Pons (tissue), 1 donor: ENCODE results near the gene UBE3A.

ENCODE experiments used
- DNase-seq: peaks from one replicate; pipeline ENCODE4 v3.0.0-alpha.2; 2016; ENCODE audit warnings: low spot score

UBE3A gene

GRCh38 chr15:25402342-25402741 lies 36.5 kb downstream of the UBE3A start:
- DNase-seq: no peak

- no peak for DNase-seq
Measured at GRCh38 chr15:25401501-25401900, 37.3 kb downstream of the UBE3A start.

- no peak for DNase-seq
Measured at GRCh38 chr15:25397100-25397499, 41.7 kb downstream of the UBE3A start.

GRCh38 chr15:25394898-25395297 lies 43.9 kb downstream of the UBE3A start:
- DNase-seq: no peak

GRCh38 chr15:25392806-25393205 lies 46.0 kb downstream of the UBE3A start:
- DNase-seq: no peak

GRCh38 chr15:25391971-25392721 lies 46.7 kb downstream of the UBE3A start:
- no peak for DNase-seq

GRCh38 chr15:25385986-25386385 lies 52.8 kb downstream of the UBE3A start:
- DNase-seq: no peak

- DNase-seq: no peak
Measured at GRCh38 chr15:25381579-25381978, 57.2 kb downstream of the UBE3A start.

- DNase-seq: no peak
Measured at GRCh38 chr15:25378501-25378901, 60.3 kb downstream of the UBE3A start.

GRCh38 chr15:25375557-25375956 lies 63.3 kb downstream of the UBE3A start:
- no peak for DNase-seq

GRCh38 chr15:25374143-25374542 lies 64.7 kb downstream of the UBE3A start:
- DNase-seq: no peak

GRCh38 chr15:25372298-25372697 lies 66.5 kb downstream of the UBE3A start:
- DNase-seq: no peak

- DNase-seq: no peak
Measured at GRCh38 chr15:25368850-25369249, 70.0 kb downstream of the UBE3A start.

- no peak for DNase-seq
Measured at GRCh38 chr15:25366058-25366457, 72.8 kb downstream of the UBE3A start.

GRCh38 chr15:25362545-25362944 lies 76.3 kb downstream of the UBE3A start:
- no peak for DNase-seq

- DNase-seq: no peak
Measured at GRCh38 chr15:25347707-25348106, 91.1 kb downstream of the UBE3A start.

GRCh38 chr15:25346371-25346770 lies 92.5 kb downstream of the UBE3A start:
- DNase-seq: no peak

GRCh38 chr15:25345943-25346342 lies 92.9 kb downstream of the UBE3A start:
- DNase-seq: peak; percentile 34

GRCh38 chr15:25342629-25343028 lies 96.2 kb downstream of the UBE3A start:
- no peak for DNase-seq

- DNase-seq: no peak
Measured at GRCh38 chr15:25339431-25339830, 99.4 kb downstream of the UBE3A start.

GRCh38 chr15:25335279-25335678 lies 103.5 kb downstream of the UBE3A start:
- DNase-seq: no peak

- no peak for DNase-seq
Measured at GRCh38 chr15:25333049-25333448, 105.8 kb downstream of the UBE3A start.

GRCh38 chr15:25332306-25332705 lies 106.5 kb downstream of the UBE3A start:
- no peak for DNase-seq

GRCh38 chr15:25331860-25332259 lies 107.0 kb downstream of the UBE3A start:
- no peak for DNase-seq
